SH-SY5Y (cell line): Measurements from ENCODE around the gene DUSP11.

ENCODE experiments used
- GATA2 ChIP-seq: IDR thresholded peaks from 2 replicates; pipeline ENCODE4 v1.6.1; 2011; ENCODE audit warnings: mild to moderate bottlenecking, low read depth, low read length
- GATA3 ChIP-seq: IDR thresholded peaks from 2 replicates; pipeline ENCODE4 v1.6.1; 2011; ENCODE audit warnings: low read depth, mild to moderate bottlenecking, low read length, moderate library complexity

- TF ChIP-seq GATA2 (no peak), GATA3 (no peak)
These were observed 32.0 kb upstream of the DUSP11 start for GRCh38 chr2:73811878-73812277.
